ENCODE measurements around the gene FKBP3. TPM values are rescaled to one million over a fixed set of nuclear protein-coding genes. Genes with fewer than 3 reads are reported as not detected.

The FKBP3 gene
- total RNA-seq, 4 donors from 2014 or later, result 3.7 to 47.8 (median 27.7) TPM

- H3K9me3 ChIP-seq, result no peaks in the 10 kb centered on the region
- H3K4me3 ChIP-seq, result no peak overlapping the region
- intact Hi-C loops (cut with DNase I; ENCODE audit: low total_unique reads) (no loop called here), in situ Hi-C loops (cut with MboI; ENCODE audit: low pct_ligation_motif_present in 1 of 4, low pct_unique_long_range_greater_than_20kb in 1 of 4, low sequenced_read_pairs in 3 of 4) (no loop called here)
- no peaks in the 10 kb centered on the region for H3K36me3 ChIP-seq
- DNase-seq, result no peak
- TF ChIP-seq EP300 (IDR thresholded peaks at IDR 0.05; ENCODE audit: low read depth), result no peak
- no peak for TF ChIP-seq POLR2A (IDR thresholded peaks at IDR 0.05)
- no peak for TF ChIP-seq POLR2AphosphoS5 (IDR thresholded peaks at IDR 0.05)
- TF ChIP-seq CTCF (IDR thresholded peaks at IDR 0.05), result no peak
- no peak overlapping the region for H3K27ac ChIP-seq
- no peaks in the 10 kb centered on the region for H3K27me3 ChIP-seq
- H3K4me1 ChIP-seq, result no peaks in the 10 kb centered on the region
Measured at GRCh38 chr14:45169906-45170305, 35.6 kb upstream of the FKBP3 start.

- Histone ChIP-seq H3K27me3 (no peaks in the 10 kb centered on the region), H3K9me3 (no peaks in the 10 kb centered on the region), H3K4me1 (no peaks in the 10 kb centered on the region), H3K4me3 (no peak overlapping the region), H3K27ac (no peak overlapping the region), H3K36me3 (no peaks in the 10 kb centered on the region)
- TF ChIP-seq POLR2AphosphoS5 (IDR thresholded peaks at IDR 0.05) (no peak), POLR2A (IDR thresholded peaks at IDR 0.05) (no peak), EP300 (IDR thresholded peaks at IDR 0.05; ENCODE audit: low read depth) (no peak), CTCF (IDR thresholded peaks at IDR 0.05) (no peak)
- DNase-seq, result no peak
- intact Hi-C loops (cut with DNase I; ENCODE audit: low total_unique reads) (no loop called here), in situ Hi-C loops (cut with MboI; ENCODE audit: low pct_ligation_motif_present in 1 of 4, low pct_unique_long_range_greater_than_20kb in 1 of 4, low sequenced_read_pairs in 3 of 4) (no loop called here)
Measured at GRCh38 chr14:45156067-45156466, 21.8 kb upstream of the FKBP3 start.

- TF ChIP-seq EP300 (IDR thresholded peaks at IDR 0.05; ENCODE audit: low read depth) (no peak), POLR2A (IDR thresholded peaks at IDR 0.05) (no peak), CTCF (IDR thresholded peaks at IDR 0.05) (no peak), POLR2AphosphoS5 (IDR thresholded peaks at IDR 0.05) (no peak)
- Histone ChIP-seq H3K9me3 (no peaks in the 10 kb centered on the region), H3K36me3 (no peaks in the 10 kb centered on the region), H3K4me1 (no peaks in the 10 kb centered on the region), H3K4me3 (no peak overlapping the region), H3K27ac (no peak overlapping the region), H3K27me3 (no peaks in the 10 kb centered on the region)
- intact Hi-C loops (cut with DNase I; ENCODE audit: low total_unique reads) (no loop called here), in situ Hi-C loops (cut with MboI; ENCODE audit: low pct_ligation_motif_present in 1 of 4, low pct_unique_long_range_greater_than_20kb in 1 of 4, low sequenced_read_pairs in 3 of 4) (no loop called here)
- 87 to 94% methylated on average over 4 of the region's 4 CpGs for WGBS, 2 donors (ENCODE audit: low coverage in 1 of 2)
- DNase-seq, result no peak
Measured at GRCh38 chr14:45150386-45150890, 16.2 kb upstream of the FKBP3 start.

GRCh38 chr14:45149602-45150001 is 15.3 kb upstream of the FKBP3 start:
- Histone ChIP-seq H3K4me3 (no peak overlapping the region), H3K36me3 (no peaks in the 10 kb centered on the region), H3K4me1 (no peaks in the 10 kb centered on the region), H3K27ac (no peak overlapping the region), H3K9me3 (no peaks in the 10 kb centered on the region), H3K27me3 (no peaks in the 10 kb centered on the region)
- intact Hi-C loops (cut with DNase I; ENCODE audit: low total_unique reads), result no loop called here
- no peak for DNase-seq
- 95 to 96% methylated on average over 3 of the region's 3 CpGs for WGBS, 2 donors (ENCODE audit: low coverage in 1 of 2)
- in situ Hi-C loops (cut with MboI; ENCODE audit: low pct_ligation_motif_present in 1 of 4, low pct_unique_long_range_greater_than_20kb in 1 of 4, low sequenced_read_pairs in 3 of 4), result loop anchor here in 1 of 4 donors (10.0 kb wide), 1 partner anchor 115 kb away; no protein-coding TSS in a partner anchor
- TF ChIP-seq POLR2AphosphoS5 (IDR thresholded peaks at IDR 0.05) (no peak), EP300 (IDR thresholded peaks at IDR 0.05; ENCODE audit: low read depth) (no peak), CTCF (IDR thresholded peaks at IDR 0.05) (no peak), POLR2A (IDR thresholded peaks at IDR 0.05) (no peak)
